Activated T-cell treated with anti-CD3 and anti-CD28 coated beads for 4 hours (primary cell): ENCODE data around the gene LCA5.
"Not testable (repeated sequence)": the region's sequence is repeated elsewhere in the genome, so short reads cannot be mapped to it uniquely, and the experiment has no call there.

ENCODE experiments used
- DNase-seq: peaks from one replicate; pipeline ENCODE4 v3.0.0-alpha.2; 2020

Gene LCA5

DNA sequence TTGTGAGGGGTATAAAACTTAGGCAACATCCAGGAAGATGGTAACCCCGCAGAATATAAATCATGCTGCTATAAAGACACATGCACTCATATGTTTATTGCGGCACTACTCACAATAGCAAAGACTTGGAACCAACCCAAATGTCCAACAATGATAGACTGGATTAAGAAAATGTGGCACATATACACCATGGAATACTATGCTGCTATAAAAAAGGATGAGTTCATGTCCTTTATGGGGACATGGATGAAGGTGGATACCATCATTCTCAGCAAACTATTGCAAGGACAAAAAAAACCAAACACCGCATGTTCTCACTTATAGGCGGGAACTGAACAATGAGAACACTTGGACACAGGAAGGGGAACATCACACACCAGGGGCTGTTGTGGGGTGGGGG lies 7.7 kb downstream of the LCA5 start:
- DNase-seq, result not testable (repeated sequence)

DNA sequence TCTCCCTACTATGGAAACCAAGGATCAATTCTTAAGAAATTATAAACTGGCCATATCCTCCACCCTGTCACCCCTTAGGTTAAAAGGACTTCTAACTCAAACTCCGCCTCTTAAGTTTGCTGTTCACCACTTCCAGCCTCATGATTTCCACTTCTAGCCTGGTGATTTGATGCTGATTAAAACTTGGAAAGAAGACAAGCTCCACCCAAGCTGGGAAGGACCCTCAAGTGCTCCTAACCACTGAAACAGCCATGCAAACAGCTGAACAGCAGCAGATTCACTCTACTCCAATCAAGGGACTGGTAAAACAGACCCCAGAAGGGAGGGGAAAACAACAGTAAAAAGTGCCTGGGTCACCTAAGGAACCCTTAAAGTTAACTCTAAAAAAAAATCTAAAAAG lies 10.3 kb downstream of the LCA5 start:
- no peak for DNase-seq

DNA sequence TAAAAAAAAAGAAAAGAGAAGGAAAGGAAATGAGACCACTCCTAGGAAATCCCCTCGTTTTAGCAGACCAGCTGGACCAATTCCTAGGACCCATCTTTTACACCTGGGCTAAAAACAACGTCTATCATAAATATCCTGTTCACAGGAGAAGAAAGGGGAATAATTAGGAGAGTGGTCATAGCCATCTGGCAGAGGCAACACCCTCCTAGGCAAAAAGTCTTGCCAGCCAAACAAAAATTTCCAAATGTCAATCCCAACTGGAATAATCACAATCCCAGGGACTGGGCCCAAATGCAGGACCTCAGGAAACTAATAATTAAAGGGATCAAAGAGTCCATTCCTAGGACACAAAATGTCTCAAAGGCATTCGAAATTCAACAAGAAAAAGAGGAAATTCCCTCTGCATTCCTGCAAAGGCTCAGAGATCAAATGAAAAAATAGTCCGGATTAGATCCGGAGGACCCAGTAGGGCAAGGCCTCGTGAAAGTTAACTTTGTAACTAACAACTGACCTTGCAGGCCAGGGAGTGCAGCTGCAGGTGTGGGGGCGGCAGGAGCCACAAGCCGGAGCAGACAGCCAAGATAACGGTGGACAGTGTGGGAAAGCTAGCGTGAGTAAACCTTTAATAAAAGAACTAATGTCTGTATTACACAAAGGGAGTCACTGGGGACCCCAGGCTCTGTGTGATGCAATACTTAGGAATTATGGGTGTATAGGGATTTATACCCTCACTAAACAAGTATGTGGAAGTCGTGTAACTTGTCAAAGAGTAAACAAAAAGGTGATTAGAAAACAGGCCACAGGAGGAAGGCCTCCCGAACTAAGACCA lies 11.7 kb downstream of the LCA5 start:
- DNase-seq, result no peak

DNA sequence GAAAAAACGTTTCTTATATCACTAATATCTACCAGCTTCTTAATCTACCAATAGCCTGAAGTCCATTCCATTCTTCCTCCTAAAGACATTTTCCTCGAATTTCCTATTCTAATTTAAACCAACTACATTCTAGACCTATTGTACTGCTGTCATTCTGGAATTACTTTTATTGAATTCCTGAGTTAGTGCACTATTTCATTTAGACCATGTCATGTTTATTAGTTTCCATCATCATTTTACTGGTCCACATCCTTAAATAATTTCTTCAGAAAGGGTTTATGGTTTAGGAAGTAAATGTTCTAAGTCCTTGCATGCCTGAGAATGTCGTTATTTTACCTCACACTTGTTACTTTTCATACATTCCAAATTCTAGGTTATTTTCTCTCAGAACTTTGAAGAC lies 13.2 kb downstream of the LCA5 start:
- DNase-seq, result no peak

DNA sequence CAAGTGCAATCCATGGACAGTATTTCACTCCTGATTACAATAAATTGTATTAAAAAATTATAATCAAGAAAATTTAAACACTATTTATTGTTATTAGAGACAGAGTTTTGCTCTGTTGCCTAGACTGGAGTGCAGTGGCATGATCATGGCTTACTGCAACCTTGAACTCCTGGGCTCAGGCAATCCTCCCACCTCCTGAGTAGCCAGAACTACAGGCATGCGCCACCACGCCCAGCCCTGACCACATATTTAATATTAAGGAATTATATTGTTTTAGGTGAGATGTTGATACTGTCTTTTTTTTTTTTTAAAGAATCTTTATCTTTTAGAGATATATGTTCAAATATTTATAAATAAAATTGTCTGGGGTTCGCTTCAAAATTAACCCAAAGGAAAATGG lies 14.6 kb downstream of the LCA5 start:
- DNase-seq, result no peak

DNA sequence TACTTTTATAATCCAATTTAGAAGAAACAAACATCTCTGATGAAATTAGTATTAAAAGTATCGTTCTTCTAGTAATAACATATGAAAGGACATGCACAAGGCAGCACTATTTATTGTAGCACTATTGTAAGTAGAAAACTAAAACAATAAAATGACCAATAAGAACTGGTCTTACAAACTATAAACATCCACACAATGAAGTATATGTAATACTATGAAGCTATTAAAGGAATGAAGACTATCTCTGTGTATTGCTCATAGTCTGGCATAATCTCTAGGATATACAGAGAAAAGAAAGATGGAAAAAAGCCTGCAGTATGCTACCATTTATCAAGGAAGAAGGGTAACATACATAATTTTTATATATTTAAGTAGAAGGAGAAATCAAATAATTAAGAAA lies 16.7 kb downstream of the LCA5 start:
- DNase-seq, result no peak

DNA sequence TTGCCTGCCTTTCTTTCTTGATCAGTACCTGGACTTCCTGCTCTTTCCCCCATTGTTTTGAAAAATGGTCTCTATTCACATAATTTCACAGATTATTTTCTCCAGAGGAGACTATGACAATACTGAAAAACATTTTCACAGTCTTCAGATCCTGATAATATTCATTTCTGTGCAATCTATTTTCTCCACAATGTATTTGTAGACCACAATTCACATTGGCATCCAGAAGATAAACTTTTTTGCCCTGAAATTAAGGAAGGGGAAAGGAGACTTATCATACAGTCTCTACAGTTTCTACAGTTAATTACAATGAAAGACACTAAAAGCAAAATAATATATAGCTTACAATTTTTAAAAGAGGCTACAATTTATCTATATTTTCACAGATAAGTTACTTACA lies 18.4 kb downstream of the LCA5 start:
- DNase-seq, result no peak

DNA sequence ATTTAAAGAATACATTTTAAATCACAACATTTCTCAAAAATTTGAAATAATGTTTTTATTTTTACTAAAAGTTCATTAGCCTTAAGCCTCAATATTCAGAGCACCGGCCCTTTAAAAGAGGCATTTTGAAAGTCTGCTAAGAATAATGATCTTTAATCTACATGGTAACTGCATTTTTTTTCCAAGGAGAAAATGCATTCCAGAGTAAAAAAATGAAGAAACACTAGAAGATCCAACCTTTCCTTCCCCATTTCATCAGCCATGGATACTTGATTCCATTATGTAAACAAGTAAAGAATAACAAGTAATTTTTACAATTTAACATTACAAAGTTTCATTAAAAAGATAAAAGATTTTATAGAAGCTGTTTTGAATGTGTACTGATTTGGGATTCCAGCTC lies 21.8 kb downstream of the LCA5 start:
- DNase-seq, result no peak

DNA sequence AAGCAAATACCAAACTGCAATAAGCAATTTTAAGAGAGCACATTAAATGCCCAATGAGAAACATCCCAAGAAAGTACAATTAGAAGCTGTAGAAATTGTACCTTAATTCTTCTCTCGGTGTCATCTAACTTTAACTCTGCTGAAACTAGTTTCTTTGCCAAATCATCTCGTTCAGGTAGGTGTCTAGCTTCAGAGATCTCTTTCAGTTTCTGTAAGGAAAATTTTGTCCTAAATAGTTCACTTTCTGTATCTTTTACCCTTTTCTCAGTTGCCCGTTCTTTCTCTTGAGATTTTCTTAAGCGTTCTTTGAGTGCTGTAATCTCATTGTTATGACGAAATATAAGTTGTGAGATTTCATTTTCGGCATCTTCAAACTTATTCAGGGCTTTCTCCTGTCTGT lies 24.1 kb downstream of the LCA5 start:
- no peak for DNase-seq

DNA sequence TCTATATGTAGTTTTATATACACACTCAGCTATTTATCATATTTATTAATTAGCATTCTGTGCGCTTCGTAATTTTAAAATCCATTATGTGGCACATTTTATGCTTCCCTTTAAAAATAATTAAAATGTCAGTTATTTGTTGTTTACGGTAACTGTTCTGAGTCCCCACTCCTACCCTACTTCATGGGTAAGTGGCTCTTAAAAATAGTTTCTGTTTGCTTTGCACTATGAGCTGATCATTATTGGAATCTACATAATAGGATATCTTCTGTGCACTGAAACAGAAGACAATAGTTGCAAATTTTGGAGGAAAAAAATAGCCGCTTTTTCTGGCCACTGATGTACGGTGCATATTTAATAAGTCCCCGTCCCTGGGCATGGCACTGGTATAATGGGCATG lies 25.2 kb downstream of the LCA5 start:
- no peak for DNase-seq

DNA sequence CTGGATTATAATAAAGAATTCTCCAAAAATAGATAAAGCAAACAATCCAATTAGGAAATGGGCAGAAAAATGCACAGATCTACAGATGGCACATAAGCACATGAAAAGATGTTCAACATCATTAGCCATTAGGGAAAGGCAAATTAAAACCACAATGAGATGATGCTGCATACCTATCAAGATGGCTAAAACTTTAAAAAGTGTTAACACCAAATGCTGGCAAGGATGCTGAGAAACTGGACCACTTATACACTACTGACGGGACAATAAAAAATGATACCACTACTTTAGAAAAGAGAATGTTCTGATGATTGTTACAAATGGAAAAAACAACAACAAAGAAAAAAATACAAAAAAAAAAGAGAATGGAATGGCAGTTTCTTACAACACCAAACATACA lies 26.5 kb downstream of the LCA5 start:
- DNase-seq, result no peak

DNA sequence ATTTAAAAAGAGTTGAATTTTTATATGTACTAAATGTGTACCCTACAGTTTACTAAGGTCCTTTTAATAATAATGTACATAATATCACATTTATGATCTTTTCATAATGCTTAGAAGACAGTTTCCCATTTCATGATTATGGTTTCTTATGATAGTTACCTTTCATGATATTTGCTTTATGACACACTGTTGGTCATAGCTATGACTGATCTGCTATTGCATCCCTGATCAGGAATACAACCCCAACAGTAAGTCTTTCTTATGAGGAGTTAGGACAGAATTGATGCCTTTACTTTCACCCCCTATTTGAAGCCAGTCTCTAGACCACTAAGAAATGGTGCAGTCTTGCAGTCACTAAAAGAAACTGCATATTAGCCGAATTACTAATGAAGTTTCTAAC lies 31.0 kb downstream of the LCA5 start:
- no peak for DNase-seq

DNA sequence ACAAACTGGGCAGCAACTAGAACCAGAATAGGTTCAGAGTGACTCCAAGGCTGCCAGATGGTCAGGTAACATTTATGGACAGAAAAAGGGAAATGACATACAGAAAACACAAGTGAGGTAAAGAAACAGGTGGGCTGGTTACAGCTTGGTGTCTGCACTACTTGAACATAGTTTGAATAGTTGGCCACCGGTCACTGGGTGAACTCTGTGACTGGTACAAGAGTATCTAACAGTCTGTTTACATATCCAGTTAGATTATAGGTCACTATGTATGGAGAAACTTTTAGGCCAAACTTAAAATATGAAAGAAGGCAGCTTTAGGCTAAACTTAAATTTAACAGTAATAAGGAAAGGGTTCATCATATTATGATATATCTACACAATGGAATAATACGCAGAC lies 32.9 kb downstream of the LCA5 start:
- DNase-seq, result no peak

DNA sequence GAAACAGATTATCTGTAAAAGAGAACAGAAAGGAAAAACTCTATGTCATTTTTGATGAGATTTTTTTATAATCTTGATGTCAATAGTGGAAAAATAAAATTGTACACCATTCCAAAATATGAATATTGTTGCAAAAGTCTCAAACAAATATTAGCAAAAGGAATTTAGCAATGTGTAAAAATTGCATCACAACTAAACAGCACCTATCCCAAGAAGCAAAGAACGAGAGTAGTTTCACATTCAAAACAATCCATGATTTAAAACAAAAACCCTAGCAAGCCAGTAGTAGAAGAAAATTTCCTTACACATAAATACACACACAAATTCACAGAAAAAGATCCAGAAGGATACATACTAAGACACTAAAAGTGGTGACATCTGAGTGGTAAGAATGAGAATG lies 38.4 kb downstream of the LCA5 start:
- no peak for DNase-seq

DNA sequence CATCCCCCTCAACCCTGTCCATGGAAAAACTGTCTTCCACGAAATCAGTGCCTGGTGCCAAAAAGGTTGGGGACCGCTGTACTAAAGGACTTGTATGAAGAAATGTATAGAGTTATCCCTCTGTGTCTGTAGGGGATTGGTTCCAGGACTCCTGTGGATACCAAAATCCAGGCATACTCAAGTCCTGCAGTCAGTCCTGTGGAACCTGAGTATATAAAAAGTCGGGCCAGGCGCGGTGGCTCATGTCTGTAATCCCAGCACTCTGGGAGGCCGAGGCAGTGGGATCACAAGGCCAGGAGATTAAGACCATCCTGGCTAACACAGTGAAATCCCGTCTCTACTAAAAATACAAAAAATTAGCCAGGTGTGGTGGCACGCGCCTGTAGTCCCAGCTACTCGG lies 42.0 kb downstream of the LCA5 start:
- no peak for DNase-seq

DNA sequence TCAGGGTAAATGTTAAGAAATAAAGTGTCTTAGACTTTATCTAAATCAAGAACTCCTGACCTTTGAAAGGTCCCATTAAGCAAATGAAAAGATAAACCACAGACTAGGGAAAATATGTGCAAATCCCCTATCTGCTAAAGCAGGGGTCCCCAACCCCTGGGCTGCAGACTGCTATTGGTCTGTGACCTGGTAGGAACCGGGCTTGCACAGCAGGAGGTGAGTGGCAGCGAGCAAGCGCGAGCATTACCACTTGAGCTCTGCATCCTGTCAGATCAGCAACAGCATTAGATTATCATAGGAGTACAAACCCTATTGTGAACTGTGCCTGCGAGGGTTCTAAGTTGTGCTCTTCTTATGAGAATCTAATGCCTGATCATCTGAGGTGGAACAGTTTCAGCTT lies 42.4 kb downstream of the LCA5 start:
- DNase-seq, result no peak

DNA sequence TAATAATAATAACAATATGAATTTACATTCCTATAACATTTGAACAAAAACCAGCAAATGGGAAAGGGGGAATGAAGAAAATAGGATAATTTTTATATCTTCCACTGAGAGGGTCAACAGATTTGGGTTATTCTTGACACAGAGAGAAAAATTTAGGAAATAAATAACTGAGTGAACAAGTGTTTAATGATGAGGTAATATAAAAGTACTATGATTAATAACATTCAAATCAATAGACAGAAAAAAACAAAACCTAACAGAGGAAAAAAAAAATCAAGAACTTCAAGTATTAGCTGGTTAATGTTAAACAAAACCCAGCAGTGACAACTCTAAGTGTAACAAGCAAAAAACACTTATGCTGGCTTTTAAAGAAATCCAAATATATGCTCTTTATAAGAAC lies 66.5 kb downstream of the LCA5 start:
- DNase-seq, result no peak

DNA sequence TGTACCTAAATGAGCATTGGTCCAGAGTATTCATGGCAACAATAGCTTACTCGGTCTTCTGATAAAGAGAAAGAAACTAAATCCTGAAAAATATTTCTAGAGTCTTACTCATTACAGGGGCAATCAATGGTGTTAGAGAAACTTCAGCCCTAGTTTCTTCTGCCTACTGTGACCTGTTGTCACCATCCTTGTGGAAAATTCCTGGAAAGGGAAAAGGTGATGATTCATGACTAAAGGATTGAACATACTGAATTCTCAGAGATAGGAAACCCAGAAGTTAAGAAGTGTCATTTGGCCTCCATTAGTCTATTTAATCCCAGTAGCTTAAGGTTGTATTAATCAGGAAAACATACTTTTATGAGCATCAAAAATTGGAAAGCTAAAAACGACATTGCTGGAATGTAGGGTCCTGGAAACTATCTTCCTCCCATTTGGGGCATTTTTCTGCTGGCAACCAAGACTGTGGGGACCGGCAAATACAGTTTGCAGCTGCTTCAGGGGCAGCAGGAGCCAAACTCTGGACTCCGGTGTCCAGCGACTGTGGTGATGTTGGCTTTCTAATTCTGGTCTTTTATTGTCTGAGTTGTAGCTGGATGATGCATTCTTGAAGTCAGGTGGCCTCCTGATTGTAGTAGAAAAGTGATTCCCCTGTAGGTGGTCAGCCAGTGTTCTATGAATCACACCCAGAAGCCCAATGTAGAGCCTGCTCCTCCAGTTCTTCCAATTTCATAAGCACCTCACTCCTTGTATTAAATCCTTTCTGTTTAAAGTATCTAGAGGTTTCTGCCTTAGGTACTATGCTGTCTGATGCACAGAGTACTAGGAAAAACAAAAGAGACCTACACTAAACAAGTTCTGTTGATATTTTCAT lies 67.6 kb downstream of the LCA5 start:
- DNase-seq, result no peak

DNA sequence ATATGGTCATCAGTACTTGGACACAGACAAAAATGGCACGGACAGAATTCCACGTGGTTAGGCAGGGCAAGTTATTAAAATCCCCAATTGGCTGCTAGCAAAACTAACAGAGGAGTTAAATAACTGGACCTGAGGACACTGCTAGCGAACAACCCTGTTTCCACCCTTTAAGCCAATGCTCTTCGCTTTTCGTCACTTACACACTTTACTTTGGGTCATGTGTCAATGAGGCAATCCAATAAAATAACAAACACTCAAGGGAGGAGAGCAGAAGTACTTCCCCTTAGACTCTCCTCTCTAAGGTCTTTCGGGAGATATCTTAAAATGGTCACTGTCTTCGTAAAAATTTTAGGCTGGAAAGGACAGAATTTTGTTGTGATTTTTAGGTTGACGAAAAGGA lies 68.6 kb downstream of the LCA5 start:
- no peak for DNase-seq

DNA sequence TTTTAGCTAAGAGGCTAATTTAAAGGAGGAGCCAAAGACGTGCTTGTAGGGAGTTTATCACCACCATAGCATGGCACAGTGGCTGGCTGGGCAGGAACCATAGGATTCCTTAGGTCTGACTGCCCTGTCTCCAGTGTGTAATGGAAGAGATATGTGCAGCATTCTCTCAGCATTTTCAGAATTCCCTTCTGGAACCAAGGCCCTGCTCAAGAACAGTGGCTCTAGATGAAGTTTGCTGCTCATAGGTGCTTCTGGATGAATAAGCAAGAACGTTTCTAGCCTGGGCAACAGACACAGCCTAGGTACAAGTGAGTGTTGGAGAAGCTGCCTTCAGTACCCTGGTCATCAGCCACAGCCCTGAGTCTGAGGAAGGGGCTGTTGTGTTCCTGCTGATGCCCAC lies 69.1 kb downstream of the LCA5 start:
- DNase-seq, result no peak

DNA sequence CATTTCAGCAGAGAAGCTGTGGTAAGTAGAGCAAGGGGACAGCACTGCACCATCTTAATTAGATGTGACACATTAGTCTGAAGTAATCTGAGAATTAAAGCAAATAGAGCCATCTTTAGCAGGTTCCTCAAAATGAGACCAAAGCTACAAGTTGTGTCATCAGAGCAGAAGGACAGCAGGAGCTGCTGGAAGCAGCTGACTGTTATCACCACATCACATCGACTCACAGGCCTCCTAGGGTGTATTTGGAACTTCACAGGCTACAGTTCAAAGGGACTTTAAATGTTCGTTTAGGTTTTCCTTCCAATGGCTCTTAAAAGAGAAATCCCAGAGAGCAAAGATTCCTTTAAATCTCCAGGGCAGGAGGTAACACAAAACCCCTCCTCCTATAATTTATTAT lies 69.5 kb downstream of the LCA5 start:
- no peak for DNase-seq

DNA sequence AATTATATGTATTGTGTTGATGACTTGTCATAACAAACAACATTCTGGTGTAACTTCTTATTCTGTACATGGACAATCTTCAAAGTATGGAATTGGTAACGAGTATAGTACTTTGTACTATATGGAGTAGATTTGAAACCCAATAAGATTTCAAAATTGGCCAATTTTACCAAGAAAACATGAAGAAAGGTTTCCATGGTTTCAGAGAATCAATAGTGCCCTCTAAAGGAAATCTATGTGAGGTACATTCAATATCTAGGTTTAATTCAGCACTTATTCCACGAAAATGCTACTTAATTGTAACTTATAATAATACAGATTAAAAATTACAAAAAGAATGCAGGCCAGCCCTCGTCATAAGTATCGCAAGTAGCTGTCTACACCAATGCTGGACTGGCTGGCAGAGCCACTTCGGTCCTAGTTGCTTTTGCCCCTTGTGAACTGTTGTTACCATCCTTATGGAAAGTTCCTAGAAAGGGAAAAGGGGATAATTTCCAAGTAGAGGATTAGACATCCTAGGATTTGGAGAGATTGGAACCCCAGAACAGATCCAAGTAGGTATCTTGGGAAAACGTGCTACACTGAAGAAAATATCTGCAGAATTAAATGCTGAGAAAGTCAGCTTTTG lies 70.9 kb downstream of the LCA5 start:
- DNase-seq, result no peak

DNA sequence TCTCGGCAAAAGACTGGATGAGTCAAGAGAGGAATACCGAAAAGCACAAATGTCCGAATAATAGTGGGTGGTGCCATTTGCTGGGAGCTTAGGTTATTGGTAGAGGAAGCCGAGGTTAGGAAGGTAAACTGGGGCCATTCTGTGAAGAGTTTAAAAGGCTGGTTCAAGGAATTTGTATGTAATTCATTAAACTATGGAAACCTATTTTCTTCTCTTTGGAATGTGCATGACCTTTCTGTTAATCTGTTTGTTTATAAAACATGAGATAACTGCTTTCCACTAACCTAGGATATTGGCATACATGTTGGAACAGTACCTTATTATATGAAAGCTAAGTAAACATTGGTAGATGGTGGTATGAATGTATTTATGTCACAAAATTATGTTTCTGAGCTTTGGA lies 71.8 kb downstream of the LCA5 start:
- DNase-seq, result no peak

DNA sequence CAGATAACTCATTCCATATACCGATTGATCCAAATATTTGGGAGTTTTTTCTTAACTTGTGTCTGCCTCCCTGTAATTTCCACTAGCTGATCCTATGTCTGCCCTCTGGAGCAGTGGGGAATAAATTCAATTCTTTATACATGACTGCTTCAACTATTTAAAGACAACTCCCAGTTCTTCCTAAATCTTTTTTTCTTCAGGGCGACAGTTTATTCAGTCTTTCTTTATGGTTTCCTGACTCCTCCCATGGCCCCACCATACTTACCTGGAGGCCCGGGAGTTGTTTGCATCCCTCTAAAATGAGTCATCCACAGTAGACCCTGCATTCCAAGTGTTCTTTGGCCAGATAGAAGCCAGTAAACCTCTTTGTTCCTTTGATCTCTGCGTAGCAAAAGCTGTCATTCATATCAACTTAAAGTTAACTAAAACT lies 73.6 kb downstream of the LCA5 start:
- no peak for DNase-seq
